ENCODE data around the gene IGFBP1.

DNA sequence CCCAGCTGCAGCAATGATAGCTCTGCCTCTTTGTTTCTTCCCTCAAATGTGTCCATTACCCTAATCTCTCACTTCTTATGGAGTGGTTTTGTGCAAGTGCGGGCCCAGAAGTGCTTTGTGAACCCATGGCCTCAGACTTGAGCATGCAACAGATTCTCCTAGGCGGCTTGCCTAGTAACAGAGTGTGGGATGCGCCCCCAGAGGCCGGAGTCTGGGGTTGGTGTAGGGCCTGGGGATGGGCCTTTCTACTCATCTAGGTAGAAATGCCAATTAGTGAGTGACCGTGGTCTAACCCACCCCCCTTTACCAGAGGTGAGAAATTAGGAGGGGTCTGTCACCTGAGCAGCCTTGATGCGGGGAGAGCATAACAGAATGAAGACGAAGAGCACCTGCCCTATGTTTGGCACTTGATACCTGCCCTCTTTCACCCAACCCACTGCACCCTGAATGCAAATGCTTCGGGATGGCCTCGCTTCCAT, 7.0 kb upstream of the IGFBP1 start:
- TF ChIP-seq POLR2AphosphoS5 (IDR thresholded peaks at IDR 0.05), result no peak
- TF ChIP-seq, protein P1, sequence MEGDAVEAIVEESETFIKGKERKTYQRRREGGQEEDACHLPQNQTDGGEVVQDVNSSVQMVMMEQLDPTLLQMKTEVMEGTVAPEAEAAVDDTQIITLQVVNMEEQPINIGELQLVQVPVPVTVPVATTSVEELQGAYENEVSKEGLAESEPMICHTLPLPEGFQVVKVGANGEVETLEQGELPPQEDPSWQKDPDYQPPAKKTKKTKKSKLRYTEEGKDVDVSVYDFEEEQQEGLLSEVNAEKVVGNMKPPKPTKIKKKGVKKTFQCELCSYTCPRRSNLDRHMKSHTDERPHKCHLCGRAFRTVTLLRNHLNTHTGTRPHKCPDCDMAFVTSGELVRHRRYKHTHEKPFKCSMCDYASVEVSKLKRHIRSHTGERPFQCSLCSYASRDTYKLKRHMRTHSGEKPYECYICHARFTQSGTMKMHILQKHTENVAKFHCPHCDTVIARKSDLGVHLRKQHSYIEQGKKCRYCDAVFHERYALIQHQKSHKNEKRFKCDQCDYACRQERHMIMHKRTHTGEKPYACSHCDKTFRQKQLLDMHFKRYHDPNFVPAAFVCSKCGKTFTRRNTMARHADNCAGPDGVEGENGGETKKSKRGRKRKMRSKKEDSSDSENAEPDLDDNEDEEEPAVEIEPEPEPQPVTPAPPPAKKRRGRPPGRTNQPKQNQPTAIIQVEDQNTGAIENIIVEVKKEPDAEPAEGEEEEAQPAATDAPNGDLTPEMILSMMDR (IDR thresholded peaks at IDR 0.05), result no peak
- TF ChIP-seq POLR2A (IDR thresholded peaks at IDR 0.05), result no peak
- no peak for TF ChIP-seq EP300 (IDR thresholded peaks at IDR 0.05)

All from upper lobe of left lung (tissue), 4 donors.